GM04504 (cell line): Measurements from ENCODE around the gene RTBDN.
"Not testable (repeated sequence)": the region's sequence is repeated elsewhere in the genome, so short reads cannot be mapped to it uniquely, and the experiment has no call there.

Experiments
- DNase-seq: peaks from one replicate; pipeline ENCODE4 v3.0.0-alpha.2; 2012; ENCODE audit warnings: low read depth

RTBDN gene

DNA sequence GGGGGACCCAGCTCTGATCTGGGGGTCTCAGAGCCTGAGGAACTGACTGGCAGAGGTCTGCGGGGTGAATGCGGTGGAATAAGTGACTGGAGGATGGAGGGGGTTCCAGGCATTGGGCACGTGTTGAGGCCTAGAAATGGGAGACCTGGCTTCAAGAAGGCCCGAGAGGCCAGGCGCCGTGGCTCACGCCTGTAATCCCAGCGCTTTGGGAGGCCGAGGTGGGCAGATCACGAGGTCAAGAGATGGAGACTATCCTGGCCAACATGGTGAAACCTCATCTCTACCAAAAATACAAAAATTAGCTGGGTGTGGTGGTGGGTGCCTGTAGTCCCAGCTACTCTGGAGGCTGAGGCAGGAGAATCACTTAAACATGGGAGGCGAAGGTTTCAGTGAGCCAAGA lies 16.6 kb downstream of the RTBDN start:
- not testable (repeated sequence) for DNase-seq

- not testable (repeated sequence) for DNase-seq
These were observed 17.2 kb downstream of the RTBDN start for GRCh38 chr19:12817188-12817587.

DNA sequence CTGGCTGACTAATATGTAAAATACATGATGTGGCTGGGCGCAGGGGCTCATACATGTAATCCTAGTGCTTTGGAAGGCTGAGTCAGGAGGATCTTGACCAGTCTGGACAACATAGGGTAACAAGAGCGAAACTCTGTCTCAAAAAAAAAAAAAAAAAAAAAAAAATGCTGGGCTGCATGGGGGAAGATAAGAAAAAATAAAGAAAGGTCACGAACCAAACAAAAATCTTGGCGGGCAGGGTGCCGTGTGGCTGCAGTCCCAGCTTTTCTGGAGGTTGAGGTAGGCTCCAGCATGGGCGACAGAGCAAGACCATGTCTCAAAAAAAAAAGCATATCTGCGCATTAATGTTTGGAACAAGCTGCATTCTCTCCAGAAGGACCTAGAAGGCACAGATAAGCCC lies 19.3 kb downstream of the RTBDN start:
- DNase-seq = no peak

- DNase-seq = peak; percentile 69
These were observed 27.9 kb downstream of the RTBDN start, which contains the start of gene RNASEH2A for GRCh38 chr19:12806242-12807081. TSS of gene RNASEH2A (plus strand) at chr19:12806584. CDS start at chr19:12806674, 90 bp downstream.

DNA sequence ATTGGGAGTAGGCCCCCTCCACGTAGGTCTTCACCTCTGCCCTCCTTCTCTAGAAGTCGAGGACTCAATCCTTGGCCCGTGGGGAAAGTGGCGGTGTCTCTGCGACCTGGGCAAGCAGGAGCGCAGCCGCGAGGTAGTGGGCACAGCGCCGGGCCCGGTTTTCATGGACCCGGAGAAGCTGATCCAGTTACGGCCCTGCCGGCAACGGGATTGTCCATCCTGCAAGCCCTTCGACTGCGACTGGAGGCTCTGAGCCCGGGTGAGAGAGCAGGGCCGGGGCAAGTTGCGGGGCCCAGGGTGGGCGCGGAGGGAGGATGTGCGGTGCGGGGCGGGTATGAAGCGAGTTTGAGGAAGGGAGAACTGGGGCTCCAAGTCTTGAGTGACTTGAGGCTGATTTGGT lies 30.3 kb downstream of the RTBDN start:
- DNase-seq = no peak

GRCh38 chr19:12802267-12803106 lies 31.9 kb downstream of the RTBDN start:
- no peak for DNase-seq

DNA sequence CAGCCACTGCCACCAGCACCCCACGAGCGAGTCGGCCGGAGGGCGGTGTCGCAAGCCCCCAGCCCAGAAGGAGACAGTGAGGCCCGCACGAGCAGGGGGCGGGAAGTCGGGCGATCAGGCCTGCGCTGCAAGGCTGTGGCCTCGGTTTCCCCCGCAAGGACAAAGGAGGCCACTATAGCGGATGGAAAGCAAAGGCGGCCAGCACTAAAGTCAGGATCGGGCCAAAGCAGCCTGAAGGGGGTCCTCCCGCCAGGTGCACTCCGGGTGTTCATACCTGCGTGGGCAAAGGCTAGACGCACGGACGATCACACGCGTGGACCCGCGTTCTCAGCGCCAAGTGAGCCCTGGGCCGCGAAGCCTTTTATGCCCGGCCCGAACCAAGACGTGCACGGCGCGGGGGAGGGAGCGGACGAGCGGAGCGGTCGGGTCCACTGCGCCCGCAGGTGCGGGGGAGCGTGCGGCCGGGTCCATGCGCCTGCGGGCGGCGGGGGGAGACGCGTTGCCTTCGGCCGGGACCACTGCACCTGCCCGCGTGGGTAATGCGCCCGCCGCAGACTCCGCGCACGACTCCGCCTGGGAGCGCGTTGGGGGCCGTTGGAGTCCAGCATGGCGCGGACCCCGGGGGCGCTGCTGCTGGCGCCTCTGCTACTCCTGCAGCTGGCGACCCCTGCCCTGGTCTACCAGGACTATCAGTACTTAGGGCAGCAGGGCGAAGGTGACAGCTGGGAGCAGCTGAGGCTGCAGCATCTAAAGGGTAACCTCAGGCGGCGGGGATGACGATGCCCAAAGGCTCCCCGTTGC lies 32.7 kb downstream of the RTBDN start, which contains the start of the genes PRDX2 and THSD8:
TSS of gene PRDX2 (minus strand) at position 335 of the 801 bp plus-strand sequence. CDS start 539 bp downstream, outside the sequence.
TSS of gene THSD8 (plus strand) at position 604 of the 801 bp plus-strand sequence. CDS start at position 607, 3 bp downstream.
- no peak for DNase-seq

GRCh38 chr19:12800923-12801465 lies 33.4 kb downstream of the RTBDN start:
- no peak for DNase-seq

DNA sequence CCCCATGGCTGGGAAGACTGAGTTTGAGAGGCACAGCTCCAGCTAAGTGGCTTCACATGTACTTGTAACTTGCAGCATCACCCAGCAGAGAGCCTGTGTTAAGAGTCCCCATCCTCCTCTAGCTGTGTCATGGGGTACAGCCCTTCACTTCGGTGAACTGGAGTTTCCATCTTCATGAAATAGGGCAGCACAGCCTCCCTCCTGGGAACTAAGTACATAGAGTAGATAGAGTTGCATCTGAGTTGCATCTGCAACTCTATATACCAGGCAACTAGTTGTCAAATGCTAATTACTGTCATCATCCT lies 34.0 kb downstream of the RTBDN start:
- DNase-seq = no peak

- no peak for DNase-seq
These were observed 34.5 kb downstream of the RTBDN start for GRCh38 chr19:12799742-12800465.

DNA sequence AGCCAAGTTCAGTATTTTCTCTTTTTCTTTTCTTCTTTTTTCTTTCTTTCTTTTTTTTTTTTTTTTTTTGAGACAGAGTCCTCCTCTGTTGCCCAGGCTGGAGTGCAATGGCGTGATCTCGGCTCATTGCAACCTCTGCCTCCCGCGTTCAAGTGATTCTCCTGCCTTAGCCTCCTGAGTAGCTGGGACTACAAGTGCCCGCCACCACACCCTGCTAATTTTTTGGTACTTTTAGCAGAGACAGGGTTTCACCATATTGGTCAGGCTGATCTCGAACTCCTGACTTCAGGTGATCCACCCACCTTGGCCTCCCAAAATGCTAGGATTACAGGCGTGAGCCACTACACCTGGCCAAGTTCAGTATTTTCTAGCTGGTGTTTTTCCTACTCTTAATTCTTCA lies 36.8 kb downstream of the RTBDN start:
- DNase-seq = not testable (repeated sequence)

- DNase-seq = no peak
These were observed 37.2 kb downstream of the RTBDN start for GRCh38 chr19:12797141-12797587.

GRCh38 chr19:12796146-12797071 lies 38.0 kb downstream of the RTBDN start:
- no peak for DNase-seq

GRCh38 chr19:12794971-12795381 lies 39.4 kb downstream of the RTBDN start:
- DNase-seq = no peak

- DNase-seq = no peak
These were observed 40.0 kb downstream of the RTBDN start for GRCh38 chr19:12794196-12794941.

- peak; percentile 90 for DNase-seq
These were observed 40.8 kb downstream of the RTBDN start for GRCh38 chr19:12793290-12794195.

- DNase-seq = no peak
These were observed 41.5 kb downstream of the RTBDN start for GRCh38 chr19:12792853-12793289.
